ENCODE data around the gene CCT3. TPM values are rescaled to one million over a fixed set of nuclear protein-coding genes. Genes with fewer than 3 reads are reported as not detected.

Gene CCT3
- total RNA-seq, 1 donor from 2014 or later = 109 TPM

GRCh38 chr1:156310962-156311361 is 27.1 kb downstream of the CCT3 start:
- no peaks in the 10 kb centered on the region for H3K4me1 ChIP-seq
- intact Hi-C loops (cut with DNase I) = no loop called here
- no peak overlapping the region for H3K4me3 ChIP-seq
- no peak for DNase-seq (ENCODE audit: low spot score in 2 of 2)
- H3K36me3 ChIP-seq = peaks cover 75 to 95% of the 10 kb centered on the region in 2 donors
- H3K9me3 ChIP-seq = no peaks in the 10 kb centered on the region
- TF ChIP-seq CTCF (IDR thresholded peaks at IDR 0.05) = no peak
- H3K27me3 ChIP-seq = no peaks in the 10 kb centered on the region
- no peak overlapping the region for H3K27ac ChIP-seq

- Histone ChIP-seq H3K4me3 (no peak overlapping the region), H3K27me3 (no peaks in the 10 kb centered on the region), H3K9me3 (no peaks in the 10 kb centered on the region), H3K27ac (no peak overlapping the region), H3K4me1 (no peaks in the 10 kb centered on the region), H3K36me3 (peaks cover 54 to 72% of the 10 kb centered on the region in 2 donors)
- TF ChIP-seq CTCF (IDR thresholded peaks at IDR 0.05) = no peak
- intact Hi-C loops (cut with DNase I) = no loop called here
- DNase-seq (ENCODE audit: low spot score in 2 of 2) = no peak
Observed at GRCh38 chr1:156308078-156308477, 30.0 kb downstream of the CCT3 start.

GRCh38 chr1:156305215-156305614 is 32.9 kb downstream of the CCT3 start:
- H3K4me1 ChIP-seq = no peaks in the 10 kb centered on the region
- DNase-seq (ENCODE audit: low spot score in 2 of 2) = no peak
- H3K27ac ChIP-seq = no peak overlapping the region
- H3K4me3 ChIP-seq = no peak overlapping the region
- H3K36me3 ChIP-seq = peaks cover 29 to 43% of the 10 kb centered on the region in 2 donors
- no peaks in the 10 kb centered on the region for H3K9me3 ChIP-seq
- no peaks in the 10 kb centered on the region for H3K27me3 ChIP-seq
- no peak for TF ChIP-seq CTCF (IDR thresholded peaks at IDR 0.05)
- intact Hi-C loops (cut with DNase I) = no loop called here

- peaks cover 11 to 23% of the 10 kb centered on the region in 2 donors for H3K36me3 ChIP-seq
- intact Hi-C loops (cut with DNase I) = no loop called here
- no peaks in the 10 kb centered on the region for H3K27me3 ChIP-seq
- no peak for TF ChIP-seq CTCF (IDR thresholded peaks at IDR 0.05)
- DNase-seq (ENCODE audit: low spot score in 2 of 2) = no peak
- no peak overlapping the region for H3K27ac ChIP-seq
- no peak overlapping the region for H3K4me3 ChIP-seq
- H3K9me3 ChIP-seq = no peaks in the 10 kb centered on the region
- H3K4me1 ChIP-seq = no peaks in the 10 kb centered on the region
Observed at GRCh38 chr1:156303241-156303640, 34.9 kb downstream of the CCT3 start.

- DNase-seq (ENCODE audit: low spot score in 2 of 2) = no peak
- H3K27ac ChIP-seq = no peak within 1 kb of the TSS
- no peaks in the 10 kb centered on the region for H3K27me3 ChIP-seq
- H3K9me3 ChIP-seq = no peaks in the 10 kb centered on the region
- intact Hi-C loops (cut with DNase I) = no loop called here
- H3K36me3 ChIP-seq = no peaks in the 10 kb centered on the region
- no peak within 1 kb of the TSS for H3K4me3 ChIP-seq
- no peak for TF ChIP-seq CTCF (IDR thresholded peaks at IDR 0.05)
- peaks cover 0 to 7% of the 10 kb centered on the region in 2 donors for H3K4me1 ChIP-seq
Observed at GRCh38 chr1:156298852-156299357, 39.2 kb downstream of the CCT3 start, which contains the start of gene VHLL. TSS of gene VHLL (minus strand) at chr1:156299307. CDS start at chr1:156299189, 118 bp downstream.
